HG02763 (cell line): ENCODE results near the gene PTK6.
A peak's percentile ranks its signal among the peaks of the same experiment; 100 is the strongest.
"Not testable (repeated sequence)": the region's sequence is repeated elsewhere in the genome, so short reads cannot be mapped to it uniquely, and the experiment has no call there.

Experiments used
- ATAC-seq: cut with Tn5 transposase; IDR thresholded peaks from one replicate; pipeline ENCODE4 v1.9.1; 2021; ENCODE audit warnings: mild to moderate bottlenecking, moderate library complexity; ENCODE audit not compliant: unreplicated experiment

Gene PTK6

GRCh38 chr20:63559485-63560332, 22.5 kb upstream of the PTK6 start:
- not testable (repeated sequence) for ATAC-seq

GRCh38 chr20:63558804-63559484, 21.8 kb upstream of the PTK6 start:
- no peak for ATAC-seq

GRCh38 chr20:63557481-63557891, 20.3 kb upstream of the PTK6 start:
- no peak for ATAC-seq

GRCh38 chr20:63556873-63557478, 19.8 kb upstream of the PTK6 start:
- no peak for ATAC-seq

GRCh38 chr20:63555661-63556381, 18.6 kb upstream of the PTK6 start:
- no peak for ATAC-seq

GRCh38 chr20:63554361-63555278, 17.4 kb upstream of the PTK6 start:
- peak; percentile 2 for ATAC-seq

- peak; percentile 17 for ATAC-seq
Measured at GRCh38 chr20:63553933-63554290, 16.7 kb upstream of the PTK6 start, which contains the start of gene FNDC11. FNDC11 (plus strand) TSS chr20:63554159; CDS start chr20:63555664, 1,505 bp downstream.

- peak; percentile 59 for ATAC-seq
Measured at GRCh38 chr20:63553251-63553932, 16.2 kb upstream of the PTK6 start.

- peak; percentile 24 for ATAC-seq
Measured at GRCh38 chr20:63552481-63553249, 15.5 kb upstream of the PTK6 start.

- ATAC-seq, result no peak
Measured at GRCh38 chr20:63551068-63551467, 13.9 kb upstream of the PTK6 start.

- no peak for ATAC-seq
Measured at GRCh38 chr20:63549679-63550282, 12.6 kb upstream of the PTK6 start.

- ATAC-seq, result no peak
Measured at GRCh38 chr20:63549019-63549418, 11.8 kb upstream of the PTK6 start.

GRCh38 chr20:63548542-63548941, 11.4 kb upstream of the PTK6 start:
- ATAC-seq, result no peak

- ATAC-seq, result no peak
Measured at GRCh38 chr20:63547725-63548480, 10.7 kb upstream of the PTK6 start, which contains the start of gene SRMS. SRMS (minus strand) TSS chr20:63547749; CDS start chr20:63547463, 286 bp downstream.

- no peak for ATAC-seq
Measured at GRCh38 chr20:63546956-63547724, 10.0 kb upstream of the PTK6 start.

GRCh38 chr20:63546256-63546955, 9.2 kb upstream of the PTK6 start:
- no peak for ATAC-seq
